IgD-negative memory B cell (primary cell): Measurements from ENCODE around the gene IFI30. TPM values are rescaled to one million over a fixed set of nuclear protein-coding genes. Genes with fewer than 3 reads are reported as not detected.

ENCODE experiments used
- H3K27ac Mint-ChIP-seq, 3 donors: one replicate each; pipeline ENCODE4 v1.8.0; 2020 to 2022; ENCODE audit warnings: mild to moderate bottlenecking in 3 of 3, mixed read lengths in 3 of 3, moderate library complexity in 1 of 3
- H3K27me3 Mint-ChIP-seq: one replicate; pipeline ENCODE4 v1.8.0; 2021; ENCODE audit warnings: mixed read lengths
- H3K36me3 Mint-ChIP-seq: one replicate; pipeline ENCODE4 v1.8.0; 2020; ENCODE audit warnings: mild to moderate bottlenecking, mixed read lengths
- H3K4me1 Mint-ChIP-seq, 3 donors: one replicate each; pipeline ENCODE4 v1.8.0; 2020 to 2022; ENCODE audit warnings: mixed read lengths in 3 of 3, mild to moderate bottlenecking in 1 of 3
- H3K4me3 Mint-ChIP-seq, 4 donors: one replicate each; pipeline ENCODE4 v1.8.0; 2020 to 2022; ENCODE audit warnings: mild to moderate bottlenecking in 4 of 4, mixed read lengths in 4 of 4, moderate library complexity in 3 of 4
- H3K9me3 Mint-ChIP-seq, 3 donors: one replicate each; pipeline ENCODE4 v1.8.0; 2020 to 2021; ENCODE audit warnings: mixed read lengths in 3 of 3, mild to moderate bottlenecking in 1 of 3
- polyA plus RNA-seq: library from polyadenylated mRNA; unstranded; fragments of 300-500 nt; fragmentation: Illumina TruSeq; gene quantifications from one replicate; pipeline ENCODE4 v1.2.3, GENCODE V29; 2021

The IFI30 gene
- polyA plus RNA-seq, 1 donor from 2014 or later, result 473 TPM

GRCh38 chr19:18214779-18215433 is 41.3 kb downstream of the IFI30 start:
- no peak overlapping the region for H3K27ac Mint-ChIP-seq

GRCh38 chr19:18216789-18217188 is 43.2 kb downstream of the IFI30 start:
- no peak overlapping the region for H3K4me3 Mint-ChIP-seq
- H3K27me3 Mint-ChIP-seq, result peaks cover 16% of the 10 kb centered on the region
- no peaks in the 10 kb centered on the region for H3K36me3 Mint-ChIP-seq
- peaks cover 0 to 2% (median 0%) of the 10 kb centered on the region in 3 donors for H3K9me3 Mint-ChIP-seq
- peak overlapping the region in 2 of 3 donors; percentile 35 to 50 for H3K27ac Mint-ChIP-seq
- peaks cover 0 to 6% (median 0%) of the 10 kb centered on the region in 3 donors for H3K4me1 Mint-ChIP-seq

More at GRCh38 chr19:18214779-18215433, 41.3 kb downstream of the IFI30 start:
- no peak overlapping the region for H3K4me3 Mint-ChIP-seq
- peaks cover 13% of the 10 kb centered on the region for H3K27me3 Mint-ChIP-seq
- H3K9me3 Mint-ChIP-seq, result peaks cover 0 to 2% (median 0%) of the 10 kb centered on the region in 3 donors
- peaks cover 0 to 2% (median 0%) of the 10 kb centered on the region in 3 donors for H3K4me1 Mint-ChIP-seq
- no peaks in the 10 kb centered on the region for H3K36me3 Mint-ChIP-seq

DNA sequence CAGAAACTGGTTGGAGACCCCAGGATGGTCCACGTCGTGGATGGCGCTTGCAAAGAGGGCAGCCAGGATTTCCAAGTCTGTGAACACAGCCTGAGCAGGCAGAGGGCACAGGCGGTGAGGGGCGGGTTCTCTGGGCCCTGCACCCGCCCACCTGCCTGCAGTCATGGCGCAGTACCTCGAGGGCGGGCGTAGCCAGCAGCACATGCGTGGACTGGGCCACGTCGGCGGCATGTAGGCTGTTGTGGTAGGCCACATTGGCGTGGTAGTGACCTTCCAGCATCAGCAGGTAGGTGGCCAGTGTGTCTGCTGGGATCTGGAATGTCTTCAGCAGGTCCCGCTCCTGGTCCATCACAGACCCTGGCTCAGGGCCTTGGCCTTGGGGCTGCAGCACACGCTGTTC is 44.5 kb downstream of the IFI30 start:
- peaks cover 0 to 2% (median 0%) of the 10 kb centered on the region in 3 donors for H3K9me3 Mint-ChIP-seq
- H3K27me3 Mint-ChIP-seq, result peaks cover 21% of the 10 kb centered on the region
- H3K27ac Mint-ChIP-seq, result no peak overlapping the region
- peaks cover 0 to 6% (median 0%) of the 10 kb centered on the region in 3 donors for H3K4me1 Mint-ChIP-seq
- H3K36me3 Mint-ChIP-seq, result no peaks in the 10 kb centered on the region
- H3K4me3 Mint-ChIP-seq, result no peak overlapping the region

GRCh38 chr19:18218600-18218999 is 45.0 kb downstream of the IFI30 start:
- H3K27ac Mint-ChIP-seq, result no peak overlapping the region
- peaks cover 0 to 2% (median 0%) of the 10 kb centered on the region in 3 donors for H3K9me3 Mint-ChIP-seq
- peaks cover 0 to 6% (median 0%) of the 10 kb centered on the region in 3 donors for H3K4me1 Mint-ChIP-seq
- no peaks in the 10 kb centered on the region for H3K36me3 Mint-ChIP-seq
- no peak overlapping the region for H3K4me3 Mint-ChIP-seq
- H3K27me3 Mint-ChIP-seq, result peaks cover 21% of the 10 kb centered on the region

DNA sequence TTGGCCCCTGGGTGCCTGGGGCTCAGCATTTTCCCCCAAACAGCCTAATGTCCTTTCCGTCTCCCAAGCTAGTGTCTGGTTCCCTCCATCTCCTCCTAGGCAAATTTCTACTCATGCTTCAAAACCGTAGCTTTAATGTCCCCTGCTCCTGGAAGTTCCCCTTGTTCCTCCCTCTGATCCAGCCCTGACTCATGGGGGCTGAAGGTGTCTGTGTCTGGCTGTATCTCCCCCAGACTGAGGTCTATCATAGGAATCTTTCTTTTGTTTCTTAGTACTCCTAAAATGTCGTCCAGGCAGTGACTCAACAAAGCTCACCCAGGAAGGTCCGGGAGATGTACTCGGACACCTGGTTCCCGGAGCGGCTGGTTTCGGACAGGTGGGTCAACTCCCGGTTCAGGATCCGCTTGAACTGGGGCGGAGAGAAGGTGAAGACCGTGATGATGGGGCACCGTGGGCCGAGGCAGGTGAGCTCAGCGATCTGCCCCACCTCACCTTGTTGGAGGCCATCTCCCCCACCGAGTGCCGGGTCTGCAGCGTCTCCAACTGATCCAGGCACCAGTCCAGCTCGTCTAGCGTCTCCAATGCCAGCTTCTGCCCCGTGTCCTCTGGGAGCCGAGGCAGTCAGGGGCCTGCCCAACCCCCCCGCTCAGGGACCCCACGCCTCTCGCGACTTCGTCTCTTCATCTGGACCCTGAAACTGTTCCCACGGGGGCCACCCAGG is 46.5 kb downstream of the IFI30 start:
- peak overlapping the region in 1 of 3 donors; percentile 12 for H3K27ac Mint-ChIP-seq
- peak overlapping the region in 1 of 4 donors; percentile 17 for H3K4me3 Mint-ChIP-seq
- H3K4me1 Mint-ChIP-seq, result peaks cover 7 to 12% (median 7%) of the 10 kb centered on the region in 3 donors
- H3K27me3 Mint-ChIP-seq, result peaks cover 29% of the 10 kb centered on the region
- H3K36me3 Mint-ChIP-seq, result no peaks in the 10 kb centered on the region
- peaks cover 0 to 2% (median 0%) of the 10 kb centered on the region in 3 donors for H3K9me3 Mint-ChIP-seq

DNA sequence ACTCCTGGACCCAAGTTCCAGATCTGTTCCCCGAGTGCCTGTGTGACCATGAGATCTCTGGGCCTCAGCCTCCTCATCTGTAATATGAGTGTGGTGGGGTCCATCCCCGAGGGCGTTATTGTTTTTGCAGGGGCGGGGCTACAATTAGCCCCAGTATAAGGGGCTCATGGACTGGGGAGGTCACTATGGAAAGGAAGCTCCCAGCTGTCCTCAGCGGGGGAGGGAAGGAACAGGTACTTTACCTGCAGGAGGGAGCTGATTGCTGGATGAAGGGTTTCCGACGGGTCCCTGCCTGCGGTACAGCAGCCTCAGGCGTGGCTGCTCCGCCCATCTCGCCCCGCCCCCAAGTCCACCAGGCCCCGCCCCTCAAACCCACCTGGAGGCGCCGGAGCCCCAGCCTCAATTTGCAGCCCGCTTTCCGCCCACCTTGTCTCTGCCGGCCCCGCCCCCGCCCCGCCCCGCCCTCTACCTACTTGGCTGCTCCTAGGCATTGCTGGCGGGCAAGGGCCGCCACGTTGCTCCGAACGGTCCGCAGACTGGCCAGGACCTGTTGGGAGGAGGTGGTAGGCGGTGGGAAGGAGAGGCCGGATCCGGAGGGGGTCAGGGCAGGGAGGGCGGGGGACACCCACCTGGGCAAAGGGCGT is 47.1 kb downstream of the IFI30 start:
- Mint-ChIP-seq H3K4me1 (peaks cover 7 to 12% (median 9%) of the 10 kb centered on the region in 3 donors), H3K9me3 (peaks cover 0 to 2% (median 0%) of the 10 kb centered on the region in 3 donors), H3K4me3 (peak overlapping the region in 1 of 4 donors; percentile 17), H3K27me3 (peaks cover 36% of the 10 kb centered on the region), H3K36me3 (no peaks in the 10 kb centered on the region), H3K27ac (peak overlapping the region in 1 of 3 donors; percentile 12)

- Mint-ChIP-seq H3K36me3 (no peaks in the 10 kb centered on the region), H3K27me3 (peaks cover 45% of the 10 kb centered on the region), H3K4me3 (no peak overlapping the region), H3K4me1 (peaks cover 8 to 16% (median 15%) of the 10 kb centered on the region in 3 donors), H3K27ac (no peak overlapping the region), H3K9me3 (peaks cover 0 to 2% (median 0%) of the 10 kb centered on the region in 3 donors)
Observed at GRCh38 chr19:18221815-18222725, 48.5 kb downstream of the IFI30 start.

GRCh38 chr19:18223860-18224524 is 50.4 kb downstream of the IFI30 start:
- Mint-ChIP-seq H3K9me3 (peaks cover 0 to 2% (median 0%) of the 10 kb centered on the region in 3 donors), H3K4me3 (peak overlapping the region; percentile 48 to 97 (median 82)), H3K4me1 (peaks cover 8 to 20% (median 15%) of the 10 kb centered on the region in 3 donors), H3K27ac (peak overlapping the region in 2 of 3 donors; percentile 35 to 71), H3K27me3 (peaks cover 56% of the 10 kb centered on the region), H3K36me3 (no peaks in the 10 kb centered on the region)

DNA sequence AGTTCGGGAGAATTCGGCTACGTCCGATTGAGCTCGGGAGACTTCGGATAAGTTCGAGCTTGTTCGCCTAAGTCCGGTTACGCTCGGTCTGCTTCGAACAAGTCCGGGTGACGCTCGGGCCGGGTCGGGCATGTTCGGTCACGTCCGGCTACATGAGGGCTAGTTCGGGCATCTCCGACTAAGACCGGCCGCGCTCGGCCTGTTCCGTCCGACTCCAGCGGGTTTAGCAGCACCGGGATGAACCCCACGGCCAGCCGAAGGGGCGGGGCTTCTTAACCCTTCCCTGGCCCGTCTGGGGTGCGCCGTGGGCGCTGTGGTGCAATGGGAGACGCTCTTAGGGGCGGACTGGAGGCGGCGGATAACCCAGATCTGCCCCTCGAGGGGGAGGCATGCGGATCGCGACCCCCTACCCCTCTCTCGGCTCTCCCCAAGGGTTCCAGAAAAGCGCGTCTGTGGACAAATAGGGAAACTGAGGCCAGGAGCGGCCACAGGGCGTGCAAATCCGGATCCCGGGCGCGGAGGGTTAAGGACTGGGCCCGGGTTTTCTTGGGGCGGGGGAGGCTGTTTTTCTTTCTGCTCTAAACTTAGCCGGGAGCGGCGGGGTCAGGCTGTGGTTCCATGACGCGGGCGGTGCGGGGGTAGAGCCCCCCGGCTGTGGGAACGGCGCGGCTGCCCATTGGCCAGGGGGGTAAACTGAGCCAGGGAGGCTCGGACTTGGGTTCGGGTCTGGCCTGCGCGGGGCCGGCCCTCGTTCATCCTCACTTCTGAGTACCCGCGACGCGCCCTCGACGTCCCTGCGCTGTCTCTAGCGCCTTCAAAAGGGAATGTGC is 51.1 kb downstream of the IFI30 start:
- Mint-ChIP-seq H3K9me3 (peaks cover 0 to 2% (median 0%) of the 10 kb centered on the region in 3 donors), H3K27me3 (peaks cover 59% of the 10 kb centered on the region), H3K4me1 (peaks cover 8 to 25% (median 14%) of the 10 kb centered on the region in 3 donors), H3K27ac (peak overlapping the region in 2 of 3 donors; percentile 67 to 71), H3K4me3 (peak overlapping the region; percentile 48 to 97 (median 82)), H3K36me3 (no peaks in the 10 kb centered on the region)

DNA sequence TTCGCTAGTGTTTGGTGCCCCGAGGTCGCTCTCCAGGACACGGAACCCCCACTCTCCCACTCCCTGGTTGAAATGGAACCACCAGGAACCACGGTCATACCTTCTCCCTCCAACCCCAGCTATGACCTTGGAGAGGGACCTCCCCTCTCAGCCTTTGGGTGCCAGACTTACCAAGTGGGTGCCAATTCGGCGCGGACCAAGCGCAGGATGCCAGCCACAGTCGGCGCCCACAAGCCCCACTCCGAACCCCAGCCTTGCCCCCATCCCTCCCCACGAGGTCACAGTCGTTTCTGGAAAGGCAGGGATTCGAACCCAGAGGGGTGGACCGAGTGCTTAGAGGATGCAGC is 51.7 kb downstream of the IFI30 start:
- Mint-ChIP-seq H3K4me1 (peaks cover 8 to 27% (median 12%) of the 10 kb centered on the region in 3 donors), H3K27me3 (peaks cover 59% of the 10 kb centered on the region), H3K4me3 (peak overlapping the region in 2 of 4 donors; percentile 49 to 84), H3K27ac (peak overlapping the region in 1 of 3 donors; percentile 67), H3K36me3 (no peaks in the 10 kb centered on the region), H3K9me3 (no peaks in the 10 kb centered on the region)

GRCh38 chr19:18225702-18226468 is 52.3 kb downstream of the IFI30 start, which contains the start of gene PDE4C:
Gene PDE4C, minus strand, starts transcription at chr19:18226438. Its CDS starts 23 bp downstream, at chr19:18226415.
- Mint-ChIP-seq H3K4me1 (peaks cover 11 to 27% (median 12%) of the 10 kb centered on the region in 3 donors), H3K27ac (peak within 1 kb of the TSS in 2 of 3 donors; percentile 67 to 74), H3K36me3 (no peaks in the 10 kb centered on the region), H3K27me3 (peaks cover 55% of the 10 kb centered on the region), H3K4me3 (peak within 1 kb of the TSS in 2 of 4 donors; percentile 49 to 84), H3K9me3 (no peaks in the 10 kb centered on the region)
